Transverse colon (tissue), 4 donors: ENCODE measurements around the gene C1QTNF6. TPM values are rescaled to one million over a fixed set of nuclear protein-coding genes. Genes with fewer than 3 reads are reported as not detected.

ENCODE experiments used
- DNase-seq: peaks from one replicate; pipeline ENCODE4 v3.0.0-alpha.2; 2019
- H3K27ac ChIP-seq, 4 donors: fragments of 200-600 bp; sonication (generic); 2 replicates each; pipeline ENCODE4 v1.5.1; 2016 to 2018; ENCODE audit warnings: inconsistent platforms in 4 of 4
- H3K27me3 ChIP-seq: fragments of 200-600 bp; sonication (generic); 2 replicates; pipeline ENCODE4 v1.5.1; 2017; ENCODE audit warnings: inconsistent platforms
- H3K36me3 ChIP-seq, 4 donors: fragments of 200-600 bp; sonication (generic); 2 replicates each; pipeline ENCODE4 v1.5.1; 2017 to 2019; ENCODE audit warnings: inconsistent platforms in 4 of 4
- H3K4me1 ChIP-seq, 4 donors: fragments of 200-600 bp; sonication (generic); 2 replicates each; pipeline ENCODE4 v1.5.1; 2017 to 2020; ENCODE audit warnings: inconsistent platforms in 4 of 4
- H3K4me3 ChIP-seq, 4 donors: fragments of 200-600 bp; sonication (generic); 1 replicate in 1 of 4; 2 replicates in 3 of 4; pipeline versions ENCODE4 v1.5.1 to v1.6.1; 2017 to 2019; ENCODE audit warnings: inconsistent platforms in 4 of 4
- H3K9me3 ChIP-seq, 2 donors: fragments of 200-600 bp; sonication (generic); 2 replicates each; pipeline ENCODE4 v1.5.1; 2017 to 2019; ENCODE audit warnings: inconsistent platforms in 2 of 2
- EP300 ChIP-seq: sonication (generic); formaldehyde crosslinking; IDR thresholded peaks from one replicate; pipeline ENCODE4 v1.6.1; 2017; ENCODE audit warnings: antibody characterized with exemption, low read depth
- POLR2A ChIP-seq: fragments of 450-650 bp; IDR thresholded peaks from one replicate; pipeline ENCODE4 v1.6.1; 2016; ENCODE audit warnings: antibody characterized with exemption, mild to moderate bottlenecking, moderate library complexity
- POLR2AphosphoS5 ChIP-seq, 3 donors: sonication (generic); formaldehyde crosslinking; IDR thresholded peaks; one replicate each; pipeline ENCODE4 v1.6.1; 2016; ENCODE audit warnings: antibody characterized with exemption in 3 of 3
- WGBS, 2 donors: methylation state at CpG; one replicate each; pipeline ENCODE4 v1.1.5; 2018; ENCODE audit warnings: low coverage in 1 of 2; 5-methylcytosine and 5-hydroxymethylcytosine counted together
- in situ Hi-C, 4 donors: fragments of 200-750 bp; cut with MboI; loops; one replicate each; pipeline versions ENCODE4 v1.15.0 to v1.15.1; 2017; ENCODE audit warnings: low sequenced_read_pairs in 3 of 4, low pct_ligation_motif_present in 1 of 4, low pct_unique_long_range_greater_than_20kb in 1 of 4
- intact Hi-C: fragments of 100-400 bp; cut with DNase I; formaldehyde crosslinking; loops from one replicate; pipeline ENCODE4 v1.15.1; 2023; ENCODE audit warnings: low total_unique reads
- total RNA-seq, 4 donors: library from RNA; depleted of rRNA; stranded (reverse); fragments of >200 nt; gene quantifications; one replicate each; pipeline ENCODE4 v1.1.0, GENCODE V29; 2016
- TF ChIP-seq, protein P1 (sequence below), 5 experiments: fragments of 200-600 bp in 3 of 5; fragments of 450-650 bp in 2 of 5; sonication (generic) in 3 of 5; IDR thresholded peaks; 1 replicate in 2 of 5; 2 replicates in 3 of 5; pipeline ENCODE4 v1.5.1; 2016 to 2017; ENCODE audit warnings: antibody characterized with exemption in 5 of 5, inconsistent platforms in 3 of 5, mild to moderate bottlenecking in 2 of 5, moderate library complexity in 1 of 5

The C1QTNF6 gene
- total RNA-seq, 4 donors from 2014 or later, result 1.4 to 68.8 (median 7.5) TPM

DNA sequence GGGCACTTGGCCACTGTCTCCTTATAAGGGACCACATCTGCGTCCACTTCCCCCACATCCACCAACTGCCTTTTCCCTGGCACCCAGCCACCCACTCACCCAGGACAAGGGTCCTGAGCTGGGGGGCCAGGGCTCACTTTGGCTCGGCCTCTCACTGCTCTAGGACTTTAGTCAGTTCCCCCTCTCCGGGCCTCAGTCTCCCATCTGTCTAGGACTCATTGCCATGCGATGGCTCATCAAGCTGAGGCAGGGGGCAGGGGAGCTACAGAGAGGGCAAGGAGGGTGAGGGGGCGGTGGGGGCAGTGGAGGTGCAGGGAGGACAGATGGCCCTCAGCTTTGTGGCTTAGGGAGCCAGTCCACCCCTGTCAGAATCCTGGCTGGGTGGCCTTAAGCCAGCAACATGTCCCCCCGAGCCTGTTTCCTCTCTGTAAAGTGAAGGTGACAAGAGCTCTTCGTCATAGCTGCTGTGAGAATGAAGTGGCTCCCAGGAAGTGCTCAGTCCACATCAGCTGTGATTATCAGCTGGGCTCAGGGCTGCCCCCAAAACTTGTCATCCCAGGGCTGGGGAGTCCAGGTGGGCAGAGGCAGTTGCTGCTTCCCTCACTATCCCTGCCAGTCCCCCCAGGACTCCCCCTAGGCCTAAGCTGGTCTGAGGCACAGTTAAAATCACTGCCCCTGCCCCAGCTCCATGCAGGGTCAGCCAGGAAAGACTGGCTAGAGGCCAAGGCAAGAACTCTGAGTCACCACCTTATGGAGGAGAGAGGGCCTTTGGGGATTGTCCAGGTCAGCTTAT lies 41.2 kb upstream of the C1QTNF6 start:
- Histone ChIP-seq H3K4me3 (no peak overlapping the region), H3K4me1 (peaks cover 0 to 21% (median 7%) of the 10 kb centered on the region in 4 donors), H3K36me3 (no peaks in the 10 kb centered on the region), H3K9me3 (no peaks in the 10 kb centered on the region), H3K27ac (peak overlapping the region; percentile 68 to 78 (median 72)), H3K27me3 (no peaks in the 10 kb centered on the region)
- in situ Hi-C loops, result no loop called here
- intact Hi-C loops, result no loop called here
- WGBS, 2 donors, result 61% methylated on average over 7 of the region's 7 CpGs; no CpG with 5 or more reads in 1 of the 2 donors
- no peak for DNase-seq
- no peak for TF ChIP-seq POLR2AphosphoS5 (IDR thresholded peaks at IDR 0.05)
- TF ChIP-seq EP300, result no peak
- no peak for TF ChIP-seq POLR2A
- TF ChIP-seq, protein P1, sequence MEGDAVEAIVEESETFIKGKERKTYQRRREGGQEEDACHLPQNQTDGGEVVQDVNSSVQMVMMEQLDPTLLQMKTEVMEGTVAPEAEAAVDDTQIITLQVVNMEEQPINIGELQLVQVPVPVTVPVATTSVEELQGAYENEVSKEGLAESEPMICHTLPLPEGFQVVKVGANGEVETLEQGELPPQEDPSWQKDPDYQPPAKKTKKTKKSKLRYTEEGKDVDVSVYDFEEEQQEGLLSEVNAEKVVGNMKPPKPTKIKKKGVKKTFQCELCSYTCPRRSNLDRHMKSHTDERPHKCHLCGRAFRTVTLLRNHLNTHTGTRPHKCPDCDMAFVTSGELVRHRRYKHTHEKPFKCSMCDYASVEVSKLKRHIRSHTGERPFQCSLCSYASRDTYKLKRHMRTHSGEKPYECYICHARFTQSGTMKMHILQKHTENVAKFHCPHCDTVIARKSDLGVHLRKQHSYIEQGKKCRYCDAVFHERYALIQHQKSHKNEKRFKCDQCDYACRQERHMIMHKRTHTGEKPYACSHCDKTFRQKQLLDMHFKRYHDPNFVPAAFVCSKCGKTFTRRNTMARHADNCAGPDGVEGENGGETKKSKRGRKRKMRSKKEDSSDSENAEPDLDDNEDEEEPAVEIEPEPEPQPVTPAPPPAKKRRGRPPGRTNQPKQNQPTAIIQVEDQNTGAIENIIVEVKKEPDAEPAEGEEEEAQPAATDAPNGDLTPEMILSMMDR (IDR thresholded peaks at IDR 0.05), result no peak

DNA sequence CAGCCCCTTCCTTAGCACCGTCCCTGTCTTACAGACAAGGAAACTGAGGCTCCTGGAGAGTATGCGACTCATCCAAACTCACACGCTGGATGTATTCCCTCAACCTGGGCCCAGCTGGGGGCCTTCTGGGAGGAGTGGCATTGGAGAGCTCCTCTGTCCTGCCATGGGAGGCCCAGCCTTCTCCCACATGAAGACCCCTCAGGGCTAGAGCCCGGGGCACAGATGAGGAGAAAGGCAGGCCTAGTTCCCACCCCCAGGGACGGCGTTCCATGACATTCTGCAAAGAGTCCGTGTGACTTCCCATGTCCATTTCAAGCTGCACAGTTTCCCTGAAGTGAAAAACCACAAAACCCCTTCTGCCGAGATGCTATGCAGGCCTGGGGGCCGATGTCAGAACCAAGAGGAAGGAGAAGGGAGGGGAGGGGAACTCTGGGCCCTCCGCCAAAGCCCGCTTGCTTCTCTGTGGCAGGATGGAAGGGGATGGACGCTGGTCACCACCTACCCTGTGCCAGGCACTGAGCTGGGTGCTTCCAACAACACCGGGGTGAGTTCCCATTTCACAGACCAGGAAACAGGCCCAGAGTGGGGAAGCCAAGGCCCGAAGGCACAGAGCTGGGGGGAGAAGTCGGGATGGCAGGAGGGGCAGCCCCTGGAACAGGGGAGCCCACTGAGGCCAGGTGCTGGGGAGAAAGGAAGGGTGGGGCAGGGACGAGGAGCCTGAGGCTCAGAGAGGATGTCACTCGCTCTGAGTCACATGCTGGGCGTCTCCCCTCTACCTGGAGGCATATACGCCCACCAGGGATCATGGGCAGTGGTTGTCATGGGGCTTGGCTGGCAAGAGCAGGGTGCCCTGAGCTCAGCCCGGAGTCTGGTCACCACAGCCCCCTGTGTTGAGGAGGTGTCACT lies 40.3 kb upstream of the C1QTNF6 start:
- WGBS, 2 donors, result 59% methylated on average over 20 of the region's 20 CpGs; no CpG with 5 or more reads in 1 of the 2 donors
- peaks cover 0 to 21% (median 7%) of the 10 kb centered on the region in 4 donors for H3K4me1 ChIP-seq
- intact Hi-C loops (no loop called here), in situ Hi-C loops (no loop called here)
- TF ChIP-seq, protein P1 (IDR thresholded peaks at IDR 0.05), result no peak
- TF ChIP-seq POLR2AphosphoS5 (IDR thresholded peaks at IDR 0.05) (no peak), POLR2A (no peak)
- peak overlapping the region; percentile 68 to 78 (median 72) for H3K27ac ChIP-seq
- DNase-seq, result peak; percentile 41
- H3K36me3 ChIP-seq, result no peaks in the 10 kb centered on the region
- no peaks in the 10 kb centered on the region for H3K9me3 ChIP-seq
- H3K4me3 ChIP-seq, result no peak overlapping the region
- H3K27me3 ChIP-seq, result no peaks in the 10 kb centered on the region

DNA sequence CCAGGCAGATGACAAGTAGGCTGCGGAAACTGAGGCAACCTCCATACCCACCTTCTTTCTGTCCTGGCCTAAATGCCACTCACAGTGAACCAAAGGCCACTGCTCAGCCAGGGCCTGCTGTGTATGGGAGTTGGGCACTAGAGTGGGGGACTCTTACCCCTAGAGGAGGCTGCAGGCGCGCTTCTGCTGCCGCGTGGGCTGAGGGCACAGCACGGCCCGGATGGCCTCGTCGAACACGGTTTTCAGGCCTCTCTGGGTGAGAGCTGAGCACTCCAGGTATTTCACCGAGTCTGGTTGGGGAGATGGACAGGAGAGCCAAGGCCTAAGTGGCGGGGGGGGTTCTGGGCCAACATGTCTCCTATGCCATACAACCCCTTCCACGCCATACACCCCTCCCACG lies 38.5 kb upstream of the C1QTNF6 start:
- DNase-seq, result no peak
- 96% methylated on average over 14 of the region's 14 CpGs; no CpG with 5 or more reads in 1 of the 2 donors for WGBS, 2 donors
- intact Hi-C loops (no loop called here), in situ Hi-C loops (no loop called here)
- Histone ChIP-seq H3K27me3 (no peaks in the 10 kb centered on the region), H3K4me3 (no peak overlapping the region), H3K27ac (no peak overlapping the region), H3K9me3 (no peaks in the 10 kb centered on the region), H3K4me1 (peaks cover 0 to 21% (median 7%) of the 10 kb centered on the region in 4 donors), H3K36me3 (no peaks in the 10 kb centered on the region)
- TF ChIP-seq POLR2A (no peak), EP300 (no peak), POLR2AphosphoS5 (IDR thresholded peaks at IDR 0.05) (no peak)
- TF ChIP-seq, protein P1 (IDR thresholded peaks at IDR 0.05), result no peak

DNA sequence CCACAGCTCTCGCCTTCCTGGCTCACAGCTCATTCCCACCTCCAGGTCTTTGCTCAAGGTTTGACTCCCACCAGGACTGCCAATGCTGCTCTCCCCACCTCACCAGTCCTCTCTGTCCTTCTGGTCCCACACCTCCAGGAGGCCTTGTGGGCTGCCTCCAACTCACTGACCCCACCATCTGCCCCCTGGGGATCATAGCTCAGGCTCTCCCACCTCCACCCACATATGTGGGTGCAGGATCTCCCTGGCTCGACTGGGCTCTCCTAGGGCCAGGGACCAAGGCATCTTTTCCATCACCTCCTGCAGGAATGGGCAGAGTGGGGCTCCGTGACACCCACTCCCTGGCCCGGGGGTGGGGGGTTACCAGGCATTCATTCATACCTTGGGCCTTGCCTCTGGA lies 38.0 kb upstream of the C1QTNF6 start:
- intact Hi-C loops, result no loop called here
- in situ Hi-C loops, result no loop called here
- TF ChIP-seq POLR2AphosphoS5 (IDR thresholded peaks at IDR 0.05) (no peak), EP300 (no peak), POLR2A (no peak)
- TF ChIP-seq, protein P1 (IDR thresholded peaks at IDR 0.05), result no peak
- Histone ChIP-seq H3K27ac (no peak overlapping the region), H3K36me3 (no peaks in the 10 kb centered on the region), H3K4me3 (no peak overlapping the region), H3K4me1 (peaks cover 0 to 21% (median 7%) of the 10 kb centered on the region in 4 donors), H3K27me3 (no peaks in the 10 kb centered on the region), H3K9me3 (no peaks in the 10 kb centered on the region)
- no peak for DNase-seq
- 93% methylated on average over 4 of the region's 4 CpGs; no CpG with 5 or more reads in 1 of the 2 donors for WGBS, 2 donors
